Suprapubic skin (tissue), 3 donors: Measurements from ENCODE around the gene ZFHX3.

Experiments
- CTCF ChIP-seq, 2 donors: fragments of 200-600 bp in 1 of 2; fragments of 450-650 bp in 1 of 2; sonication (generic) in 1 of 2; IDR thresholded peaks; one replicate each; pipeline ENCODE4 v1.5.1; 2016 to 2019; ENCODE audit warnings: antibody characterized with exemption in 2 of 2, mild to moderate bottlenecking in 1 of 2, moderate library complexity in 1 of 2
- EP300 ChIP-seq: sonication (generic); formaldehyde crosslinking; IDR thresholded peaks from one replicate; pipeline ENCODE4 v1.6.1; 2017; ENCODE audit warnings: antibody characterized with exemption
- POLR2A ChIP-seq, 2 donors: fragments of 450-650 bp; IDR thresholded peaks; one replicate each; pipeline ENCODE4 v1.6.1; 2017; ENCODE audit warnings: antibody characterized with exemption in 2 of 2, mild to moderate bottlenecking in 2 of 2, moderate library complexity in 2 of 2

- no peak for TF ChIP-seq CTCF (IDR thresholded peaks at IDR 0.05)
- TF ChIP-seq POLR2A (IDR thresholded peaks at IDR 0.05) = no peak
- no peak for TF ChIP-seq EP300
Measured at GRCh38 chr16:72926177-72927070, 121.5 kb downstream of the ZFHX3 start.
